ENCODE measurements around the gene TEKT1.
"Not testable (repeated sequence)": the region's sequence is repeated elsewhere in the genome, so short reads cannot be mapped to it uniquely, and the experiment has no call there.

TEKT1 gene

GRCh38 chr17:6812295-6812694, 19.2 kb downstream of the TEKT1 start:
- DNase-seq = no peak

GRCh38 chr17:6811510-6811909, 20.0 kb downstream of the TEKT1 start:
- DNase-seq = no peak

- DNase-seq = no peak
These were observed 31.0 kb downstream of the TEKT1 start for GRCh38 chr17:6800422-6801027.

DNA sequence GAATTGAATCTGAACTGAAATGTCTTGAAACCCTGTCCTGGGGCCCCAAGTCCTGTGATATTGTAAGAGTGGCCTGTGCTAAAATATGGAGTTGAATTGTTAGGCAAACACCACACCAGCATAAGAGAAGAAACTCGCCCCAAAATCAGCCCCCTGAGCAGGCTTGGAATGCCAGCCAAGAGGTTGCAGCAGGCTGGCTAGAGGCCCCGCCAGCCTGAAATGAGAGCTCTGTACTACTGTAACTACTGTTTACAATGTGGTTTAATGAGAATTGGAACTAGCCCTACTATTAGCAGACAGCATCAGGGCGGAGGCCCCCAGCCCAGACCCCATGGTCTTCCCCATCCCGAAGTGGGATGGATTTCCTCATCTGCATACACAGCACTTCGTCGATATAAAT, 31.8 kb downstream of the TEKT1 start:
- DNase-seq = no peak

DNA sequence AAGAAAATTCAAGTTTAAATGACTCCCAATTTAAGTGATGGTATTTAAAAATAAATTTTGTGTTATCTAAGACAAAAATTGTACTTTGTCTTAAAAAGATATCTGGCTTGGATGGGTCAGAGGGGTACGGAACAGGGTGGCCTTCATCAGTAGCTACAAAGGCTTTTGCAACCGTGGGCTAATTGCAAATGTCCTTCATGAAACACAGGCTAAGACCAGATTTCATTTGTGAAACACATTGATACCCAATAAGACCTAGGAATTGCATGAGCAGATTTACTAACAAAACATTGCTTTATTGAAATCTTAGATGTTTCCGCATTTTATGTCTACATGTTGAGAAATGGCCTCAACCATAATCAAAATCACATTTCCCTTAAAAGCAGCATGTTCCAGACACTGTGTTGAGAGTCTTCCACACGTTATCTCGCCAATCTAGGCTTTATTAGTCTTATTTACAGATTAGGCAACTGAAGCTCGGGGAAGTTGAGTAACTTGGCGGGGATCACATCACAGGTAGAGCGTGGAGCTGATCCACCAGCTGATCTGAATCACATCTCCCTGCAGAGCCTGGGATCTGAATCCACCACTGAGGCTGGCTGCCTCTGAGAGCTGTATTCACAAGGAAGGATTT, 33.7 kb downstream of the TEKT1 start:
- no peak for DNase-seq

- no peak for DNase-seq
These were observed 34.5 kb downstream of the TEKT1 start for GRCh38 chr17:6796887-6797490.

DNA sequence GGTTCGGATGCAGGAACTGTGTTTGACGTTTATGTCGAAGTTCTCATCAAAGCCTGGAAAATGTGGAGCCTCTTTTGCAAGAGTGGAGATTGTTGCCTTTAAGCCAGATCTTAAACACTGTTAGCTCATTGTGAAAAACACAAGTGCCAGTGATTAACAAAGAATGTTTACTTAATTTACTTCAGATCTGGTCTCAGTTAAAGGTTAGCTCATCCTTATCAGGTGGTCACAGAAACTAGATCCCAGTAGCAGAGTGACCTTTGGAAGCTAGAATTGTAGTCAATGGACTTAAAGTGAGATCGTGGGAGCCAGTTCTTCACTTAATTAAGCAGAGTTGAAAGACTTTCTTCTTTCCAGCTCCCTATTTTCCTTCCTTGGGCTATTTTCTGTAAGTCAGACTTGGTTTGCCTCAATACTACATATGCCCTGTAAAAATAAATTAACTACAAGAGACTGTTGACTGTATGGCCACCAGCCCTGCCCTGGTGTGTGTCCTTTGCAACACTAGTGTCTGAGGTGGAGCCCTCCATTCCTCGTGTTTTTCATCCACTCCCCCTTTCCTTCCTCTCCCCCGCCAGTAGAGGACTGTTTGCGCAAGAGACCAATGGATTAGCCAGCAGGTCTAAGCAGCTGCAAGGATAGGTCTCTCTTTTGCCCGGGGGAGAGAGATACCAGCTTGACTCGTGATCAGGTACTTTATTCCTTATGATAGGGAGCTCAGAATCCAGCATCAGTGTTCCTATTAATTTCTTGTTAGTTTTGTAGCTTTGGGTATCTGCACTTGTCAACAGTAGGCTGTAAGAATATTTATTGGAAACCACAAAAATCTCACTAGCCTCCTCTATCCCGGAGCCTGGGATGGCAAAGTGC, 35.3 kb downstream of the TEKT1 start:
- no peak for DNase-seq

DNA sequence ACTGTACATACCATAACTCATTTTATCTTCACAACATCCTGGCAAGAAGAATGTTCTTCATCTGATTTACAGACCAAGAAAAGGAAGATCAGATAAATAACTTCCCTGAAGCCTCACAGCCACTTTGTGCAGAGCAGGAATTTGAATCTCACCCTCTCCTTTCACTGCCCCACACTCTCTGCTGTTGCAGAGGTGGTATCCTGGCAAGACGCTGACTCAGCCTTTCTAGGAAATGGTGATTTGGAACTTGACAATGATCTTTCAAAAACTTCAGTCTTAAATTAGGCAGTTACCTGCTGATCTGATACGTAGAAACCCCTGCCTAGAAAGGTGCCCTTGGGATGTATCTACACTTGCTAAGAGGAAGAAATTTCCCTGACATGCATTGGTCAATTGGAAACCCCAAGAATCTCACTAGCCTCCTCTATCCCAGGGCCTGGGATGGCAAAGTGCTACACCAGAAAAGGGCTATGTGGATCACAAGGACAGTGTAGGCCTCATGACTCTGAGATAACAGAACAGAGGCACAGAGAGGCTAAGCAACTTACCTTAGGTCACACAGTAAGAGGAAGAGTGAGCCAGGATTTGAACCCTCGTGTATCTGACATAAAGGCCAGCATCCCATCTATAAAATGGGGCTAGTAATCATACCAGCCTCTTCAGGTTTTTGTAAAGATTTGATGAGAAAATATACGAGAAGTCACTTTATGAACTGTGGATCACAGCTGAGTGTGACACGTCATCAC, 37.6 kb downstream of the TEKT1 start:
- no peak for DNase-seq

DNA sequence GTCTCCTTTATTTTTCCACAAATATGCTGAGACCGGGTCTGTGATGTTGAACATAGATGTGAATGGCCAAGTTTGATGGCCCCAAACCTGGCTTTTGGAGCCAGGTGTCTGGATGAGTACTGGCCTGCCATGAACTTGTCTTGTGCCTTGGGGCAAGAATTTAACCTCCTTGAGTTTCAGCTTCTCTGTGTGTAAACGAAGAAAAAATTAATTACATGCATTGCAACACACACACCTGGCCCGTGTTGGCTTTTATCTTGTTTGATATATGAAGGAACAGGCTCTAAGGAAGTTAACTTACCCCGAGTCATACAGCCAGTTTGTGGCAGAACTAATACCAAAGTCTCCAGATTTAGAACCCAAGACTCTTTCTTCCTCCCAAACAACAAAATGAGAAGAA, 42.4 kb downstream of the TEKT1 start:
- no peak for DNase-seq

- DNase-seq = no peak
These were observed 44.3 kb downstream of the TEKT1 start for GRCh38 chr17:6787081-6787693.

- DNase-seq = no peak
These were observed 44.9 kb downstream of the TEKT1 start for GRCh38 chr17:6786618-6787017.

DNA sequence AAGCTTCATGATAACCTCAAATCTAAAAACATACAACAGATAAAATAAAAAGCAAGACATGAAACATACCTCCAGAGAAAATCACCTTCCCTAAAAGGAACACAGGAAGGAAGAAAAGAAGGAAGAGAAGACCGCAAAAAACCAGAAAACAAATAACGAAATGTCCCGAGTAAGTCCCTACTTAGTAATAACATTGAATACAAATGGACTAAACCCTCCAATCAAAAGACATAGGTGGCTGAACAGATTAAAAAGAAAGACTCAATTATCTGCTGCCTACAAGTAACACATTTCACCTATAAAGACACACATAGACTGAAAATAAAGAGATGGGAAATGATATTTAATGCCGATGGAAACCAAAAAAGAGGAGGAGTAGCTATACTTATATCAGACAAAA, 49.3 kb downstream of the TEKT1 start:
- no peak for DNase-seq

DNA sequence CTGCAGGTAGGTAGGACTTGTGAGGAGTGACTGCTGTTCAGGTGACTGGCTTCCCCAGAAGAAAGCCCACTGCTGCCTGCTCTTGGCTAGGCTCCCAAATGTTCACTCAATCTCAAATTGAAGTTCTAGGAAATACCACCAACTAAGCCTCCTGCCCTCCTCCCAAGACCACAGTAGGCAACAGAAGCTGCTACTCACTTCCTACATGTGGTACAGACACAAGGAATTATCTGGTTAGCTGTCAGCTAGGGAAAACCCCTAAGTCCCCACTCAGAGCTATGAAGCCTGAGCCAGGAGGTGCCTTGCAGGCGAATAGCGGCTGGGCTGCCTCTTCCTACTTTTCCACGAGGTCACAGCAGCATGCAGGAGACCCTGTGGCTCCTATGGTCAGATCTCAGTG, 50.6 kb downstream of the TEKT1 start:
- no peak for DNase-seq

DNA sequence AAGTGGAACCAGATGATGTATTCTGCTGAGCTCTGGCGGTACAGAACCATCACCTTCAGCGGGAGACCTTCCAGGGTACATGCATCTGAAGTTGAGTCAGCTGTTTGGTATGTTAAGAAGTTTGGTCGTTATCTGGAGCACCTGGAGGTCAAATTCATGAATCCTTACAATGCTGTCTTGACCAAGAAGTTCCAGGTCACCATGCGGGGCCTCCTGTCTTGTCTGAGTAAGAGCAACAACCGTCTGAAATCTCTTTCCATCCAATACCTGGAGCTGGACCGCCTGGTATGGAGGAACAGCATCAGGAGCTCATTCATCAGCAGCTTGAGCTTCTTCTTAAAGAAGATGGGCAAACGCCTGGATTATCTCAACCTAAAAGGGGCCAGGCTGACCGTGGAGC, 51.5 kb downstream of the TEKT1 start:
- DNase-seq = no peak

- no peak for DNase-seq
These were observed 52.1 kb downstream of the TEKT1 start for GRCh38 chr17:6779411-6779810.

GRCh38 chr17:6775871-6776405, 55.6 kb downstream of the TEKT1 start, which contains the start of gene FBXO39:
TSS of gene FBXO39 (plus strand) at chr17:6776215. CDS start at chr17:6779869, 3,654 bp downstream.
- DNase-seq = no peak

DNA sequence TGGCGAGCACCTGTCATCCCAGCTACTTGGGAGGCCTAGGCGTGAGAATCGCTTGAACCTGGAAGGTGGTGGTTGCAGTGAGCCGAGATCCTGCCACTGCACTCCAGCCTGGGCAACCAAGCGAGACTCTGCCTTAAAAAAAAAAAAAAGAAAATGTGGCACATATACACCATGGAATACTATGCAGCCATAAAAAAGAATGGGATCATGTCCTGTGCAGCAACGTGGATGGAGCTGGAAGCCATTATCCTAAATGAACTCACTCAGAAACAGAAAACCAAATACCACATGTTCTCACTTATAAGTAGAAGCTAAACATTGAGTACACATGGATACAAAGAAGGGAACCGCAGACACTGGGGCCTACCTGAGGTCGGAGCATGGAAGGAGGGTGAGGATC, 56.6 kb downstream of the TEKT1 start:
- DNase-seq = not testable (repeated sequence)

DNA sequence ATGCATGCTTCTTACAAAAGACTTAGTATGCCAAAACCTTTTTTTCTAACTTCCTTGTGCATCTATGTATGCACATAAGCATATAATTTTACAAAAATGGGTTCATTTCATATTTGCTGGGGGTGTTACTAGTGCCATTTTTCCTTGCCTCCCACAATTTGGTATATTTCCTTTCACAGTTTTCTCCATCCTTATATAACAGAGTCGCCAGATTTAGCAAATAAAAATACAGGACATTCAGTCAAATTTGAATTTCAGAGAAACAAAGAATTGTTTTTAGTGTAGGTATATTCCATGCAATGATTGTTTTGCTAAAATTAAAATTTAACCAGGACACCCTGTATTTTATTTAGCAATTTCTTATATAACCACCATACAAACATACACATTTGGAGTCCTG, 59.5 kb downstream of the TEKT1 start:
- DNase-seq = no peak

- DNase-seq = no peak
These were observed 63.1 kb downstream of the TEKT1 start for GRCh38 chr17:6768447-6768846.

DNA sequence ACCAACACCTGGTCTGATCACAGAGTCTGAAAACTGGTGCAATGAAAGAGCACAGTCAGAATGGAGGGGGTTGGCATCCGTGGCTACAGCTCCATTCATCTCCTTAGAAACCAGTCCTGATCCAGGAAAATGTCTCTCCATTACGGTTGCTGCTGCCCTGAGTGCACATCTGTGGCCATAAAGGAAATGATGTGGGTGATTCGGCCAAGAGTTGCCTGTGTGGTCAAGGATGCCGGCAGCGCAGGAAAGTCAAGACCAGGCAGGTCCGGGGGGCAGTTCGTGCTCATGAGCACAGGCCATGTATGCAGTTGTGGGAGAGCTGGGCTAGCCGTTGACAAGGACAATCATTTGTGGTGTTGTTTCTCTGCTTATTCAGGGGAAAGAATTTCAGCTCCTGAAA, 69.8 kb downstream of the TEKT1 start:
- no peak for DNase-seq

DNA sequence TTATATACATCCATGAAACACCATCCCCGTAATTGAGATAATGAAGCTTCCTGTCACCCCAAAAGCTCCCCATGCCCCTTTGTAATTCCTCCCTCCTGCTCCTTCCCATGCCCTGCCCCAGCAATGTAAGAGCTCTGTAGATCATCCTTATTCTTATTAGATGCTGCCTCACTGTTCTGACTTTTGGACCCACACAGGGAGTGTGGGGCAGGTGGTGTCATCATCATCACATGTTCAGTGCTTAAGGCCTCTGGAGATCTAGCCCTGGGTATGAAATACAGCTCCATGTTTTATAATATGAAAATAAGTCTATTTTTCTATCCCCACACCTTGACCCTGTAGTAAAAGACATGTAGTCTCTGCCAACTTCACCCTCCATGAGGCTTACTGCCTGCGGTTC, 73.8 kb downstream of the TEKT1 start:
- no peak for DNase-seq

GRCh38 chr17:6756425-6757031, 75.0 kb downstream of the TEKT1 start:
- no peak for DNase-seq
